Ishikawa (cell line): Measurements from ENCODE around the gene RPTOR.

Experiments used
- CEBPB ChIP-seq: IDR thresholded peaks from 2 replicates; pipeline ENCODE4 v1.6.1; 2012
- CREB1 ChIP-seq: IDR thresholded peaks from 2 replicates; pipeline ENCODE4 v1.6.1; 2012; ENCODE audit warnings: low read depth
- EGR1 ChIP-seq: IDR thresholded peaks from 2 replicates; pipeline ENCODE4 v1.6.1; 2012
- EP300 ChIP-seq: IDR thresholded peaks from 2 replicates; pipeline ENCODE4 v1.6.1; 2012; ENCODE audit warnings: borderline replicate concordance
- FOXM1 ChIP-seq: IDR thresholded peaks from 2 replicates; pipeline ENCODE4 v1.6.1; 2012; ENCODE audit warnings: low read depth, borderline replicate concordance
- MAX ChIP-seq: IDR thresholded peaks from 2 replicates; pipeline ENCODE4 v1.6.1; 2012
- NFIC ChIP-seq: IDR thresholded peaks from 2 replicates; pipeline ENCODE4 v1.6.1; 2012
- RAD21 ChIP-seq: IDR thresholded peaks from 2 replicates; pipeline ENCODE4 v1.6.1; 2012; ENCODE audit warnings: low read depth
- REST ChIP-seq: IDR thresholded peaks from 2 replicates; pipeline ENCODE4 v1.6.1; 2012; ENCODE audit warnings: low read depth, mild to moderate bottlenecking
- TAF1 ChIP-seq: IDR thresholded peaks from 2 replicates; pipeline ENCODE4 v1.6.1; 2012; ENCODE audit warnings: low read depth, mild to moderate bottlenecking
- TCF12 ChIP-seq: IDR thresholded peaks from 2 replicates; pipeline ENCODE4 v1.6.1; 2012; ENCODE audit warnings: low read depth
- TEAD4 ChIP-seq: IDR thresholded peaks from 2 replicates; pipeline ENCODE4 v1.6.1; 2012
- USF1 ChIP-seq: IDR thresholded peaks from 2 replicates; pipeline ENCODE4 v1.6.1; 2012
- YY1 ChIP-seq: IDR thresholded peaks from 2 replicates; pipeline ENCODE4 v1.6.1; 2012; ENCODE audit warnings: low read depth
- ZBTB7A ChIP-seq: IDR thresholded peaks from 2 replicates; pipeline ENCODE4 v1.6.1; 2012; ENCODE audit warnings: low read depth

Gene RPTOR

GRCh38 chr17:80585890-80586845, 41.5 kb downstream of the RPTOR start:
- TF ChIP-seq YY1 (no peak), USF1 (no peak), REST (no peak), EGR1 (no peak), EP300 (no peak), TEAD4 (no peak), FOXM1 (no peak), TAF1 (no peak)

- TF ChIP-seq MAX = no peak
- no peak for TF ChIP-seq TAF1
- TF ChIP-seq ZBTB7A = no peak
- no peak for TF ChIP-seq TEAD4
- TF ChIP-seq EP300 = no peak
These were observed 42.2 kb downstream of the RPTOR start for GRCh38 chr17:80586846-80587228.

- TF ChIP-seq MAX = no peak
- no peak for TF ChIP-seq CEBPB
- no peak for TF ChIP-seq FOXM1
- no peak for TF ChIP-seq USF1
- no peak for TF ChIP-seq ZBTB7A
- no peak for TF ChIP-seq TCF12
- no peak for TF ChIP-seq REST
- TF ChIP-seq TAF1 = no peak
- no peak for TF ChIP-seq RAD21
- no peak for TF ChIP-seq YY1
- no peak for TF ChIP-seq TEAD4
- no peak for TF ChIP-seq EP300
- TF ChIP-seq NFIC = no peak
These were observed 44.2 kb downstream of the RPTOR start for GRCh38 chr17:80588702-80589383.

GRCh38 chr17:80591788-80592187, 47.1 kb downstream of the RPTOR start:
- TF ChIP-seq CEBPB (no peak), TEAD4 (no peak), TAF1 (no peak), USF1 (no peak), ZBTB7A (no peak), EP300 (no peak)

GRCh38 chr17:80592243-80592642, 47.6 kb downstream of the RPTOR start:
- TF ChIP-seq USF1 (no peak), TAF1 (no peak), MAX (no peak), TCF12 (no peak), CEBPB (no peak), FOXM1 (no peak), CREB1 (no peak), ZBTB7A (no peak), TEAD4 (no peak), EGR1 (no peak), EP300 (no peak), RAD21 (no peak), NFIC (no peak), YY1 (no peak)
